ENCODE data around the gene MOV10L1. TPM values are rescaled to one million over a fixed set of nuclear protein-coding genes. Genes with fewer than 3 reads are reported as not detected.
"Not testable (repeated sequence)": the region's sequence is repeated elsewhere in the genome, so short reads cannot be mapped to it uniquely, and the experiment has no call there.

MOV10L1 gene
- total RNA-seq, 8 experiments from 2014 or later, result 0.11 to 2.9 (median 0.45) TPM

DNA sequence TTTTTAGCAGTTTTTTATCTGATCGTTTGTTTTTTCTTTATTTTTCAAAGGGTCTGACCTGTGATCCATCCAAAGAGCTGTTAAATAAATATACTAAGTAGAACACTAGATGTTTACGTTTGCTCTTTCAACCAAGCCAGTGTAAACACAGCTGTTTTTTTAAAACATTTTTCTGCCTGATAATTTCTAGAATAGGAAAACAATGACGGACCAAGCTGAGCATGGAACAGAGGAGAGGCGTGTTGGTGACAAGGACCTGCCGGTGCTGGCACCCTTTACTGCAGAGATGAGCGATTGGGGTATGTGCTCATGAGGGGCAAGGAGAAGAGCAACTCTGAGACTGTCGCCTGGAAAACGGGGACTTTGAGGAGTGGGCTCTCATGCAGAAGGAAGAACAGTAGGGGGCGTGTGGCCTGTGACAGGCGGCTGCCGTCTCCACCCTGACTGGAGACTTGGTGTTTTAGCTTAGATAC is 52.1 kb downstream of the MOV10L1 start:
- peaks cover 16 to 18% of the 10 kb centered on the region in 2 donors for H3K4me1 ChIP-seq (replicated peaks in 1 of 2)
- peak in 1 of 8 experiments; percentile 20 for ATAC-seq (replicated peaks in 6 of 8)
- in situ Hi-C loops (cut with MboI; ENCODE audit: low pct_unique_long_range_greater_than_20kb in 2 of 9, low sequenced_read_pairs in 9 of 9, unreplicated experiment in 9 of 9), result loop anchor here in 1 of 9 experiments (10.0 kb wide), 1 partner anchor 63 kb away; the partner anchor contains the start of gene SELENOO
- no peak overlapping the region for H3K4me3 ChIP-seq
- WGBS, 10 experiments, result 21 to 53% (median 35%) methylated on average over 4 to 9 of the region's 11 CpGs
- no peak overlapping the region for H3K27ac ChIP-seq

DNA sequence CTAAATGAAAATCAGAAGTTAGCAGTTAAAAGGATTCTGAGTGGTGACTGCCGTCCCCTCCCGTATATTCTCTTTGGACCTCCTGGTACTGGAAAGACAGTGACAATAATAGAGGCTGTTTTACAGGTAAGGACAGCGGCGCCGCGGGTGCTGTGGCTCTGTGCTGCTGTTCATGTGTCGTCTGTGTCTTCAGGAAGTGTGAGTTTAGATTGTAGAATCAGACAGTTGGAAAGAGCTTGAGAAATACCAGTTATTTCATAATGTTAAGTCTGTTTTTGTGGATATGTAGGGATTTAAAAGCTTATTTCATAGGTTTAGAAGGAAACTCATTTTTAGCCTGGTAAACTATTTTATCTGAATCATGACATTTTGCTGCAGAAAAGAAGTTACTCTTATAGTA is 53.3 kb downstream of the MOV10L1 start:
- Histone ChIP-seq H3K4me1 (replicated peaks in 1 of 2) (peaks cover 24 to 26% of the 10 kb centered on the region in 2 donors), H3K27ac (no peak overlapping the region), H3K4me3 (no peak overlapping the region)
- ATAC-seq (replicated peaks in 6 of 8), result no peak
- 48 to 97% (median 79%) methylated on average over 2 to 6 of the region's 7 CpGs; no CpG with 5 or more reads in 1 of the 10 experiments for WGBS, 10 experiments
- in situ Hi-C loops (cut with MboI; ENCODE audit: low pct_unique_long_range_greater_than_20kb in 2 of 9, low sequenced_read_pairs in 9 of 9, unreplicated experiment in 9 of 9), result loop anchor here in 1 of 9 experiments (10.0 kb wide), 1 partner anchor 62 kb away; the partner anchor contains the start of gene SELENOO

DNA sequence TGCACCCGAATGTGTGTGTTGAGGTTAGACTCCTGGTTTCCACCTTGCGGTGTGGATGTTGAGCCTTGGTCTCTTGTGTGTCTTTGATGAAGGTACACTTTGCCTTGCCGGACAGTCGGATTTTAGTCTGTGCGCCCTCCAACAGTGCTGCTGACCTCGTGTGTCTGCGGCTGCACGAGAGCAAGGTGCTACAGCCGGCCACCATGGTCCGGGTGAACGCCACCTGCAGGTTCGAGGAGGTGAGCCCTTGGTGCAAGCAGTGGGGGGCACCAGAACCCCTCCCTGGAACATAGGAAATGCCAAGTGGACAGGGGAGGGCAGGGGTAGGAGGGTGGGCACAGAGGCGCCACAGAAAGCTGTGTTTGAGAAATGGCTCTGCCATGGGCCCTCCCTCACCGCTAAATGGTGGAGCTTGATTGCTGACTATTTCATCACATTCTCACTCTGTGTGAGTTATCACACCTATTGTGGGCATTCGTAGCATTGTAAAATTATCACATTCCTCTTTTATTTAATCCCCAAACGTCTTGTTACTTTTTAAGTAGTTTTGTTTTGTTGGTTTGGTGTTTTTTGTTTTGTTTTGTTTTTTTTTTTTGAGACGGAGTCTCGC is 54.3 kb downstream of the MOV10L1 start:
- Histone ChIP-seq H3K4me3 (no peak overlapping the region), H3K4me1 (replicated peaks in 1 of 2) (peaks cover 26 to 30% of the 10 kb centered on the region in 2 donors), H3K27ac (no peak overlapping the region)
- in situ Hi-C loops (cut with MboI; ENCODE audit: low pct_unique_long_range_greater_than_20kb in 2 of 9, low sequenced_read_pairs in 9 of 9, unreplicated experiment in 9 of 9), result loop anchor here in 1 of 9 experiments (10.0 kb wide), 1 partner anchor 61 kb away; the partner anchor contains the start of gene SELENOO
- ATAC-seq (replicated peaks in 6 of 8), result no peak
- 63 to 100% (median 82%) methylated on average over 2 to 7 of the region's 18 CpGs; no CpG with 5 or more reads in 4 of the 10 experiments for WGBS, 10 experiments

GRCh38 chr22:50145721-50146438 is 56.1 kb downstream of the MOV10L1 start:
- 43 to 80% (median 58%) methylated on average over 2 to 12 of the region's 25 CpGs; no CpG with 5 or more reads in 4 of the 10 experiments for WGBS, 10 experiments
- peaks cover 26 to 27% of the 10 kb centered on the region in 2 donors for H3K4me1 ChIP-seq (replicated peaks in 1 of 2)
- in situ Hi-C loops (cut with MboI; ENCODE audit: low pct_unique_long_range_greater_than_20kb in 2 of 9, low sequenced_read_pairs in 9 of 9, unreplicated experiment in 9 of 9), result loop anchor here in 1 of 9 experiments (10.0 kb wide), 1 partner anchor 59 kb away; the partner anchor contains the start of gene SELENOO
- peak in 5 of 8 experiments; percentile 19 to 54 (median 40) for ATAC-seq (replicated peaks in 6 of 8)
- H3K4me3 ChIP-seq, result no peak overlapping the region
- H3K27ac ChIP-seq, result peak overlapping the region; percentile 67 to 75

GRCh38 chr22:50146439-50147238 is 56.8 kb downstream of the MOV10L1 start:
- H3K27ac ChIP-seq, result peak overlapping the region; percentile 67 to 75
- peaks cover 26 to 27% of the 10 kb centered on the region in 2 donors for H3K4me1 ChIP-seq (replicated peaks in 1 of 2)
- peak; percentile 65 to 93 (median 72) for ATAC-seq (replicated peaks in 6 of 8)
- 0 to 68% (median 32%) methylated on average over 4 to 10 of the region's 27 CpGs; no CpG with 5 or more reads in 4 of the 10 experiments for WGBS, 10 experiments
- no peak overlapping the region for H3K4me3 ChIP-seq
- in situ Hi-C loops (cut with MboI; ENCODE audit: low pct_unique_long_range_greater_than_20kb in 2 of 9, low sequenced_read_pairs in 9 of 9, unreplicated experiment in 9 of 9), result loop anchor here in 1 of 9 experiments (10.0 kb wide), 1 partner anchor 58 kb away; the partner anchor contains the start of gene SELENOO

DNA sequence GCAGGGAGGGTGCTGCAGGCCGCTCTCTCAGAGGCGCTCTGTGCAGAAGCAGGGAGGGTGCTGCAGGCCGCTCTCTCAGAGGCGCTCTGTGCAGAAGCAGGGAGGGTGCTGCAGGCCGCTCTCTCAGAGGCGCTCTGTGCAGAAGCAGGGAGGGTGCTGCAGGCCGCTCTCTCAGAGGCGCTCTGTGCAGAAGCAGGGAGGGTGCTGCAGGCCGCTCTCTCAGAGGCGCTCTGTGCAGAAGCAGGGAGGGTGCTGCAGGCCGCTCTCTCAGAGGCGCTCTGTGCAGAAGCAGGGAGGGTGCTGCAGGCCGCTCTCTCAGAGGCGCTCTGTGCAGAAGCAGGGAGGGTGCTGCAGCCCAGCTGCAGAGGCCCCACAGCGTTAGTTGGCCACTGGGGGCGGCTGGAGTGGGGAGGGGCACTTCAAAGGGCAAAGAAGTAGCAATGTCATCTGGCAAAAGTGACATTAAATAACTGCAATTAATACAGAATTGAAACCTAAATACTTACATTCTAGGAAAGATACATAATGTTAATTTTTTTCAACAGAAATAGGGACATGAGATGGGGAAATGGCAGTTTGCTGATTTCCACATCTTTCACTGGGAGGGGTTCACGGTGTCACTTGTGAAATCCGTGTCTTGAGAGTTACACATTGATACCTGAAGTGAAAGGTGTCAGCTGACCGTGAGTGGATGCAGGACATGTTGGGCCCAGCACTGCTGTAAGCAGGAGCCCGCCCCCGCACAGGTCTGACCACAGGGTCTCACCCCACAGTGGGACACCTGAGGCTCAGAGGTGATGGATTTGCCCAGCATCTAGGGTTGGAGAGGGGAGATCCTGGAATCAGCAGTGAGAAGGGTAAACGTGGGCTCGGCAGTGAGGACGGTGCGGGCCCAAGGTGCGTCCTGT is 57.7 kb downstream of the MOV10L1 start:
- H3K27ac ChIP-seq, result peak overlapping the region; percentile 59 to 65
- WGBS, 10 experiments, result 40 to 100% (median 93%) methylated on average over 1 to 7 of the region's 26 CpGs; no CpG with 5 or more reads in 2 of the 10 experiments
- in situ Hi-C loops (cut with MboI; ENCODE audit: low pct_unique_long_range_greater_than_20kb in 2 of 9, low sequenced_read_pairs in 9 of 9, unreplicated experiment in 9 of 9), result loop anchor here in 1 of 9 experiments (10.0 kb wide), 1 partner anchor 57 kb away; the partner anchor contains the start of gene SELENOO
- ATAC-seq (replicated peaks in 6 of 8), result peak in 3 of 8 experiments; percentile 27 to 39 (median 29)
- not testable (repeated sequence) for H3K4me3 ChIP-seq
- H3K4me1 ChIP-seq (replicated peaks in 1 of 2), result peaks cover 26 to 27% of the 10 kb centered on the region in 2 donors

DNA sequence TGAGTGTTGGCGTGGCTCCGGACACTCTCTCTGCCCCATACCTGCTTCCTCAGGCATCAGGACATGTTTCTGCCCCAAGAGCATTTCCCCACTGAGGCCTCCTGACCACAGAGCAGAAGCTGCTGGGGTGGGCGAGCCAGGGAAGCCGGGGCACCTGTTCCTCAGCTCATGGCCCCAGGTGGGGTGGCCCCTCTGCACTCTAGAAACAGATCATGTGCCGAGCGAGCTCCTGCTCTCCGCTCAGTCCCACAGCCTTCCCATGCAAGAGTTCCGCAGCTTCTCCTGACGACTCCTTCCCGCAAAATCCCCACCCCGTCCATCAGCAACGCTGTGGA is 58.3 kb downstream of the MOV10L1 start:
- Histone ChIP-seq H3K4me1 (replicated peaks in 1 of 2) (peaks cover 26 to 27% of the 10 kb centered on the region in 2 donors), H3K27ac (peak overlapping the region; percentile 59 to 65), H3K4me3 (no peak overlapping the region)
- in situ Hi-C loops (cut with MboI; ENCODE audit: low pct_unique_long_range_greater_than_20kb in 2 of 9, low sequenced_read_pairs in 9 of 9, unreplicated experiment in 9 of 9), result loop anchor here in 1 of 9 experiments (10.0 kb wide), 1 partner anchor 57 kb away; the partner anchor contains the start of gene SELENOO
- no peak for ATAC-seq (replicated peaks in 6 of 8)
- 60 to 100% (median 87%) methylated on average over 1 to 3 of the region's 12 CpGs; no CpG with 5 or more reads in 3 of the 10 experiments for WGBS, 10 experiments

GRCh38 chr22:50148991-50149721 is 59.4 kb downstream of the MOV10L1 start:
- peak; percentile 7 to 84 (median 35) for ATAC-seq (replicated peaks in 6 of 8)
- Histone ChIP-seq H3K4me3 (no peak overlapping the region), H3K4me1 (replicated peaks in 1 of 2) (peaks cover 26 to 27% of the 10 kb centered on the region in 2 donors), H3K27ac (no peak overlapping the region)
- in situ Hi-C loops (cut with MboI; ENCODE audit: low pct_unique_long_range_greater_than_20kb in 2 of 9, low sequenced_read_pairs in 9 of 9, unreplicated experiment in 9 of 9), result loop anchor here in 1 of 9 experiments (10.0 kb wide), 1 partner anchor 56 kb away; the partner anchor contains the start of gene SELENOO
- WGBS, 10 experiments, result 0 to 100% (median 19%) methylated on average over 2 to 6 of the region's 22 CpGs; no CpG with 5 or more reads in 5 of the 10 experiments

DNA sequence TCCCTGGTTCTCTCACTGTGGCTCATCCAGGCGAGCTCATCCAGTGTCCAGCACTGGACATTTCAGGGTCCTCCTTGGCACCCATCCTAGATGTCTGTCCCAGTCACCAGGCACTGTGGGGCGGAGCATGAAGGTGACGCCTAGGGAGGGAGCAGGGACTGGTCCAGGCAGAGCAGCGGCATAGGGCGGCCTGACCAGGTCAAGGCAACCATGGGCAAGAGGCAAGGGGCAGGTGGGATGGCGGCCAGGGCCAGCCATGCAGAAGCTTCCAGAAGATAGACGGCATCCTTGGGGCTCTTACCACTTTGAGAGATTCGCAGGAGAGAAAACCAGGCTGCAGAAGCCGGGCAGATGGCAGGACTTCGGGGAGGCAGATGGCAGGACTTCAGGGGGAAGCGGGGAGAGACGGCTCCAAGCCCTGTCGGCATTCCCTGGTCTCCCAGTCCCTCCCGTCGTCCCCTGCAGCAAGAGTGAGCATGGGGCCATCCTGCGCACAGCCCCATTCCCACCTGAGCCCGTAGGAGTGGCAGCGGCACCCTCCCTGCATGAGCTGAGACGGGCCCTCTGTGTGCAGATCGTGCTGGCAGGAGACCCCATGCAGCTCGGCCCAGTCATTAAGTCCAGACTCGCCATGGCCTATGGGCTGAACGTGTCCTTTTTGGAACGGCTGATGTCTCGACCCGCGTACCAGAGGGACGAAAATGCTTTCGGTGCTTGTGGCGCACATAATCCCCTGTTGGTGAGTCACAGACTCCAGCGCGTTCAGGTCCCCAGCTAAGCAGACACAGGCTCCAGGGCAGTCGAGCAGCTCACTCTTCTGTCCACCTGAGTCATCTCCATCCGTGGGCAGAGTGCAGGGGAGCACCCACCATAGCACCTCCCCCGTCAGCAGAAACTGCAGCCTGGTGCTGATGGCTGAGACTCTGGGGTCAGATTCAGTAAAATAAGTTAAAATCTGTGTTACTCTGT is 60.6 kb downstream of the MOV10L1 start:
- peak in 3 of 8 experiments; percentile 34 to 43 (median 39) for ATAC-seq (replicated peaks in 6 of 8)

More for the DNA sequence above, 60.6 kb downstream of the MOV10L1 start:
- H3K4me3 ChIP-seq, result no peak overlapping the region
- 53 to 100% (median 78%) methylated on average over 1 to 12 of the region's 35 CpGs; no CpG with 5 or more reads in 3 of the 10 experiments for WGBS, 10 experiments
- in situ Hi-C loops (cut with MboI; ENCODE audit: low pct_unique_long_range_greater_than_20kb in 2 of 9, low sequenced_read_pairs in 9 of 9, unreplicated experiment in 9 of 9), result no loop called here
- H3K4me1 ChIP-seq (replicated peaks in 1 of 2), result peaks cover 25 to 26% of the 10 kb centered on the region in 2 donors
- H3K27ac ChIP-seq, result no peak overlapping the region

All from motor neuron (in vitro differentiated cells).